H9 (cell line): ENCODE data around the gene ATRN. TPM values are rescaled to one million over a fixed set of nuclear protein-coding genes. Genes with fewer than 3 reads are reported as not detected.

Source experiments
- DNase-seq: peaks from one replicate; pipeline ENCODE4 v3.0.0-alpha.2; 2017
- H2AFZ ChIP-seq: one replicate; pipeline ENCODE4 v1.6.1; 2013; ENCODE audit warnings: mild to moderate bottlenecking, low read length, control low read depth, moderate library complexity
- H2AK5ac ChIP-seq: 2 replicates; pipeline ENCODE4 v1.6.1; 2013; ENCODE audit warnings: low read length, control low read depth, mixed read lengths; ENCODE audit not compliant: insufficient read length
- H2BK120ac ChIP-seq: one replicate; pipeline ENCODE4 v1.6.1; 2013; ENCODE audit warnings: low read depth, mild to moderate bottlenecking, low read length, control low read depth, inconsistent platforms; ENCODE audit not compliant: poor library complexity, severe bottlenecking
- H2BK12ac ChIP-seq: 2 replicates; pipeline ENCODE4 v1.6.1; 2013; ENCODE audit warnings: low read length, control low read depth, mixed read lengths, low read depth; ENCODE audit not compliant: insufficient read length
- H2BK15ac ChIP-seq: 2 replicates; pipeline ENCODE4 v1.6.1; 2013; ENCODE audit warnings: low read depth, low read length, control low read depth
- H2BK20ac ChIP-seq: one replicate; pipeline ENCODE4 v1.6.1; 2013; ENCODE audit warnings: low read depth, mild to moderate bottlenecking, low read length, control low read depth, inconsistent platforms; ENCODE audit not compliant: poor library complexity, severe bottlenecking
- H2BK5ac ChIP-seq: 2 replicates; pipeline ENCODE4 v1.6.1; 2013; ENCODE audit warnings: low read length, control low read depth, mixed read lengths; ENCODE audit not compliant: insufficient read length
- H3K14ac ChIP-seq: 2 replicates; pipeline ENCODE4 v1.6.1; 2013; ENCODE audit warnings: low read length, control low read depth; ENCODE audit not compliant: insufficient read depth
- H3K18ac ChIP-seq: 2 replicates; pipeline ENCODE4 v1.6.1; 2013; ENCODE audit warnings: low read depth, mild to moderate bottlenecking, mixed read lengths, low read length, control low read depth; ENCODE audit not compliant: insufficient read length
- H3K23ac ChIP-seq: 2 replicates; pipeline ENCODE4 v1.6.1; 2013; ENCODE audit warnings: low read length, control low read depth, mixed read lengths, low read depth; ENCODE audit not compliant: insufficient read length
- H3K23me2 ChIP-seq: 2 replicates; pipeline ENCODE4 v1.6.1; 2013; ENCODE audit warnings: low read depth, mild to moderate bottlenecking, mixed read lengths, low read length, control low read depth; ENCODE audit not compliant: insufficient read length, poor library complexity, severe bottlenecking
- H3K27ac ChIP-seq: 2 replicates; pipeline ENCODE4 v1.5.1; 2013; ENCODE audit warnings: low read length, control low read depth, mixed read lengths, low read depth; ENCODE audit not compliant: insufficient read length
- H3K27me3 ChIP-seq: 2 replicates; pipeline ENCODE4 v1.6.1; 2013; ENCODE audit warnings: low read length, control low read depth, inconsistent platforms; ENCODE audit not compliant: insufficient read depth
- H3K4ac ChIP-seq: 2 replicates; pipeline ENCODE4 v1.6.1; 2013; ENCODE audit warnings: low read depth, mild to moderate bottlenecking, control low read depth, inconsistent platforms, low read length, moderate library complexity
- H3K4me1 ChIP-seq: 2 replicates; pipeline ENCODE4 v1.6.1; 2013; ENCODE audit warnings: low read length, control low read depth, inconsistent platforms; ENCODE audit not compliant: insufficient read depth
- H3K4me2 ChIP-seq: 2 replicates; pipeline ENCODE4 v1.6.1; 2013; ENCODE audit warnings: low read length, control low read depth, mixed read lengths; ENCODE audit not compliant: insufficient read length, insufficient read depth
- H3K56ac ChIP-seq: 2 replicates; pipeline ENCODE4 v1.6.1; 2013; ENCODE audit warnings: low read depth, mild to moderate bottlenecking, mixed read lengths, low read length, control low read depth; ENCODE audit not compliant: insufficient read length
- H3K79me1 ChIP-seq: 2 replicates; pipeline ENCODE4 v1.6.1; 2013; ENCODE audit warnings: low read depth, mild to moderate bottlenecking, moderate library complexity, low read length, control low read depth, inconsistent platforms; ENCODE audit not compliant: insufficient read depth, poor library complexity, severe bottlenecking
- H3K79me2 ChIP-seq: 2 replicates; pipeline ENCODE4 v1.6.1; 2013; ENCODE audit warnings: low read length, control low read depth, inconsistent platforms; ENCODE audit not compliant: insufficient read depth
- H3K9ac ChIP-seq: 2 replicates; pipeline ENCODE4 v1.6.1; 2013; ENCODE audit warnings: low read length, control low read depth, mixed read lengths; ENCODE audit not compliant: insufficient read length; ENCODE audit errors: extremely low read depth
- H3K9me3 ChIP-seq: one replicate; pipeline ENCODE4 v1.6.1; 2013; ENCODE audit warnings: low read depth, low read length, inconsistent platforms; ENCODE audit not compliant: control insufficient read depth
- H3T11ph ChIP-seq: one replicate; pipeline ENCODE4 v1.6.1; 2013; ENCODE audit warnings: mild to moderate bottlenecking, low read length, control low read depth, inconsistent platforms
- H4K20me1 ChIP-seq: one replicate; pipeline ENCODE4 v1.6.1; 2013; ENCODE audit not compliant: control insufficient read depth, insufficient read length, insufficient read depth
- H4K5ac ChIP-seq: 2 replicates; pipeline ENCODE4 v1.6.1; 2013; ENCODE audit warnings: low read depth, mild to moderate bottlenecking, mixed read lengths, low read length, control low read depth; ENCODE audit not compliant: insufficient read length
- H4K8ac ChIP-seq: replicated peaks from 2 replicates; pipeline ENCODE4 v1.6.1; 2013; ENCODE audit warnings: low read length, control low read depth, mixed read lengths, low read depth; ENCODE audit not compliant: insufficient read length
- H4K91ac ChIP-seq: 2 replicates; pipeline ENCODE4 v1.6.1; 2013; ENCODE audit warnings: low read depth, mild to moderate bottlenecking, moderate library complexity, mixed read lengths, low read length, control low read depth; ENCODE audit not compliant: insufficient read length
- H3K27ac Mint-ChIP-seq, 3 experiments: 2 replicates in 2 of 3; 3 replicates in 1 of 3; pipeline ENCODE4 v1.8.0; 2020 to 2021; ENCODE audit warnings: mixed read lengths in 3 of 3, mild to moderate bottlenecking in 1 of 3, moderate library complexity in 1 of 3
- H3K27me3 Mint-ChIP-seq: 2 replicates; pipeline ENCODE4 v1.8.0; 2021; ENCODE audit warnings: low read depth, mild to moderate bottlenecking, moderate library complexity, mixed read lengths
- H3K36me3 Mint-ChIP-seq, 3 experiments: 2 replicates in 2 of 3; 3 replicates in 1 of 3; pipeline ENCODE4 v1.8.0; 2020 to 2021; ENCODE audit warnings: low read depth in 3 of 3, mixed read lengths in 3 of 3; ENCODE audit not compliant: insufficient read depth in 1 of 3
- H3K4me1 Mint-ChIP-seq, 2 experiments: 2 replicates each; pipeline ENCODE4 v1.8.0; 2020; ENCODE audit warnings: mixed read lengths in 2 of 2
- H3K4me3 Mint-ChIP-seq, 2 experiments: 2 replicates in 1 of 2; 3 replicates in 1 of 2; pipeline ENCODE4 v1.8.0; 2020 to 2021; ENCODE audit warnings: mild to moderate bottlenecking in 2 of 2, mixed read lengths in 2 of 2, moderate library complexity in 1 of 2
- H3K9me3 Mint-ChIP-seq, 2 experiments: 2 replicates in 1 of 2; 3 replicates in 1 of 2; pipeline ENCODE4 v1.8.0; 2020; ENCODE audit warnings: mild to moderate bottlenecking in 2 of 2, mixed read lengths in 2 of 2, moderate library complexity in 1 of 2
- WGBS: extraction: QIAGEN DNeasy Blood & Tissue Kit; methylation state at CpG from one replicate; pipeline ENCODE4 v1.1.7; 2013; ENCODE audit warnings: missing lambda C conversion rate, low lambda C conversion rate, mixed read lengths; ENCODE audit not compliant: insufficient read length; ENCODE audit errors: extremely low coverage; 5-methylcytosine and 5-hydroxymethylcytosine counted together
- total RNA-seq: library from RNA; stranded (reverse); gene quantifications from 2 replicates; pipeline ENCODE4 v1.2.1, GENCODE V29; 2021
- TF ChIP-seq, protein P1 (sequence below): fragments of 200-600 bp; sonication (generic); conservative IDR thresholded peaks from 3 replicates; pipeline ENCODE4 v1.8.0; 2021; ENCODE audit warnings: antibody characterized with exemption, mild to moderate bottlenecking

Gene ATRN
- total RNA-seq, 1 experiment from 2014 or later = 23.1 TPM

DNA sequence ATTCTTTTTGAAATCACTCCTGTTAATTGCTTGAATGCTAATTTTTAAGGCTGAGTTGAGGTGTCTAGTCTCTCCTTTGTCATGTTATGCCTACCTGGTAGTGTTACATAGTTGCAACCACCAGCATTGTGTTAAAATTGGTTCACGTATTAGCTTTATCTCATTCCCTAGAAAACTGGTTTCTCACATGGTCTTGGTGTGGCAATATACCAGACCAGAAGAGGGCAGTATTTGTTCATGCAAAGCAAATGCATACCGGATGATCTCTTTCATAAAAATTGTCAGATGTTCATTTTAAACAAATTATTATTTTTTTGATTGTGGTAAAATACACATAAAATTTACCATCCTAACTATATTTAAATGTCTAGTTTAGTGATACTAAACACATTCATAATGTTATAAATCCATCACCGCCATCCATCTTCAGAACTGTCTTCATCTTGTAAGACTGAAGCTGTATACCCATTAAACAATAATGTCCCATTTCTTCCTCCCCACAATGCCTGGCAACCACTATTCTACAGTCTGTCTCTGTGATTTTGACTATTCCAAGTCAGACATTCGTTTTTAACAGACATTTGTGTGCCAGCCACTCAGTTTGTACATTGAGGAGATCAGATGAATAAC lies 92.8 kb downstream of the ATRN start:
- H2BK20ac ChIP-seq = no peak overlapping the region
- no peaks in the 10 kb centered on the region for H3K9me3 ChIP-seq
- no peak overlapping the region for H2BK15ac ChIP-seq
- no peaks in the 10 kb centered on the region; the same call in 1 of the 2 replicates for H3K4me1 ChIP-seq
- H4K20me1 ChIP-seq = no peaks in the 10 kb centered on the region
- H3K9me3 Mint-ChIP-seq = no peaks in the 10 kb centered on the region
- no peaks in the 10 kb centered on the region for H3K23me2 ChIP-seq
- no peaks in the 10 kb centered on the region for H3K79me2 ChIP-seq
- H3K27me3 Mint-ChIP-seq = no peaks in the 10 kb centered on the region
- no peak overlapping the region for H3K4me2 ChIP-seq
- TF ChIP-seq, protein P1, sequence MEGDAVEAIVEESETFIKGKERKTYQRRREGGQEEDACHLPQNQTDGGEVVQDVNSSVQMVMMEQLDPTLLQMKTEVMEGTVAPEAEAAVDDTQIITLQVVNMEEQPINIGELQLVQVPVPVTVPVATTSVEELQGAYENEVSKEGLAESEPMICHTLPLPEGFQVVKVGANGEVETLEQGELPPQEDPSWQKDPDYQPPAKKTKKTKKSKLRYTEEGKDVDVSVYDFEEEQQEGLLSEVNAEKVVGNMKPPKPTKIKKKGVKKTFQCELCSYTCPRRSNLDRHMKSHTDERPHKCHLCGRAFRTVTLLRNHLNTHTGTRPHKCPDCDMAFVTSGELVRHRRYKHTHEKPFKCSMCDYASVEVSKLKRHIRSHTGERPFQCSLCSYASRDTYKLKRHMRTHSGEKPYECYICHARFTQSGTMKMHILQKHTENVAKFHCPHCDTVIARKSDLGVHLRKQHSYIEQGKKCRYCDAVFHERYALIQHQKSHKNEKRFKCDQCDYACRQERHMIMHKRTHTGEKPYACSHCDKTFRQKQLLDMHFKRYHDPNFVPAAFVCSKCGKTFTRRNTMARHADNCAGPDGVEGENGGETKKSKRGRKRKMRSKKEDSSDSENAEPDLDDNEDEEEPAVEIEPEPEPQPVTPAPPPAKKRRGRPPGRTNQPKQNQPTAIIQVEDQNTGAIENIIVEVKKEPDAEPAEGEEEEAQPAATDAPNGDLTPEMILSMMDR = peak; percentile 85
- no peak overlapping the region for H3K56ac ChIP-seq
- H2BK5ac ChIP-seq = no peak overlapping the region
- peaks cover 5 to 13% of the 10 kb centered on the region in 2 experiments for H3K4me1 Mint-ChIP-seq
- no peak for DNase-seq
- H3K23ac ChIP-seq = no peak overlapping the region
- no peak overlapping the region for H2BK120ac ChIP-seq
- no peak overlapping the region for H2AFZ ChIP-seq
- H3K36me3 Mint-ChIP-seq = peaks cover 0 to 17% (median 0%) of the 10 kb centered on the region in 3 experiments; a peak in 2 of 7 replicates
- no peak overlapping the region for H4K8ac ChIP-seq
- no peak overlapping the region for H4K5ac ChIP-seq
- H3K9ac ChIP-seq = no peak overlapping the region
- no peak overlapping the region for H2BK12ac ChIP-seq
- no peak overlapping the region for H2AK5ac ChIP-seq
- no peak overlapping the region for H3K4me3 Mint-ChIP-seq
- H3T11ph ChIP-seq = no peak overlapping the region
- H3K27ac ChIP-seq = no peak overlapping the region
- no peak overlapping the region for H3K18ac ChIP-seq
- no peak overlapping the region for H3K27ac Mint-ChIP-seq
- no peak overlapping the region for H3K14ac ChIP-seq
- H4K91ac ChIP-seq = no peak overlapping the region
- H3K27me3 ChIP-seq = no peaks in the 10 kb centered on the region
- no peaks in the 10 kb centered on the region for H3K79me1 ChIP-seq
- no CpG with 5 or more reads among the region's 4 CpGs for WGBS
- no peak overlapping the region for H3K4ac ChIP-seq
